ENCODE measurements around the gene EXOC6B.

The EXOC6B gene

DNA sequence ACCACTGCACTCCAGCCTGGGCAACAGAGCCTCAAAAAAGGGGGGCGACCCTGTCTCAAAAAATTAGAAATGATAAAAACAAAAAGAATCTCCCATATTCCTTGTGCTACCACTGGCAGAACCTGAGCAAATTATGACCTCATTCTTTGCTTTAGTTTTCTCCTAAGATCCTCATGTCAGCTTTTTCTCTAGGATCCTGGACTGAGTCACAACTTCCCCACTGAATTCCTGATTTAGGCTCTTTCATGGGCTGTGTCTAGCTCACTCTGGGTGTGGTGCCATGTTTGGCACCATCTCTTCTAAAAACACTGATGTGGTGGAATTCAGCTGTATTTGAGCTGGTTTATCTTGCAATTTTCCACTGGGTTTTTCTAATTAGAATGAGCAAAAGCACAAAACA, 37.1 kb downstream of the EXOC6B start:
- no peak for DNase-seq

DNA sequence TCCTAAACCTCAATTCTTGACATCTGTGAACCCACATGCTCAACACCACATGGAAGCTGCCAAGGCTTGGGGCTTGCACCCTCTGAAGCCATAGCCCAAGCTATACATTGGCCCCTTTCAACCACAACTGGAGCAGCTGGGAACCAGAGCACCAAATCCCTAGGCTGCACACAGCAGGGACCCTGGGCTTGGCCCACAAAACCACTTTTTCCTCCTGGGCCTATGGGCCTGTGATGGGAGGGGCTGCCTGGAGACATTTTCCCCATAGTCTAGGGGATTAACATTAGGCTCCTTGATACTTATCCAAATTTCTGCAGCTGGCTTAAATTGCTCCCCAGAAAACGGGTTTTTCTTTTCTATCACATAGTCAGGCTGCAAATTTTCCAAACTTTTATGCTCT, 40.3 kb downstream of the EXOC6B start:
- no peak for DNase-seq

GRCh38 chr2:72782520-72782919, 43.3 kb downstream of the EXOC6B start:
- no peak for DNase-seq

GRCh38 chr2:72781480-72781879, 44.4 kb downstream of the EXOC6B start:
- DNase-seq = no peak

DNA sequence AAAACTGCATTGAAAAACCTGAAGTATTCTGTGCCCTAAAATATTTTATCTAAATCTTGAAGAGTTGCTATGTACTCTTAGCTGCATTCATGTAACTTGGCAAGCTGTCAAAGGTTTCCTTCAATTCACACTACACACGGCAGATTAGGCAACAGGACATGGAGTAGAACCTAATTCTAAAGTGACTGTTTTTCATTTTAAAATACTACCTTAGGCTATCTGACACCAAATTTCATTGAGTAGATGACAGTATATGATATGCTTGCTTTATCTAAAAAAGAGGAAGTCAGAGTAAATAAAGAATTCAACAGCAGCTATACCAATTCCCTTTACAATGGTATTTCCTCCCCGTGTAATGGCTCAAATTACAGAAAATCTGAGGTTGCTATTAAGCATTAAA, 45.4 kb downstream of the EXOC6B start:
- no peak for DNase-seq

DNA sequence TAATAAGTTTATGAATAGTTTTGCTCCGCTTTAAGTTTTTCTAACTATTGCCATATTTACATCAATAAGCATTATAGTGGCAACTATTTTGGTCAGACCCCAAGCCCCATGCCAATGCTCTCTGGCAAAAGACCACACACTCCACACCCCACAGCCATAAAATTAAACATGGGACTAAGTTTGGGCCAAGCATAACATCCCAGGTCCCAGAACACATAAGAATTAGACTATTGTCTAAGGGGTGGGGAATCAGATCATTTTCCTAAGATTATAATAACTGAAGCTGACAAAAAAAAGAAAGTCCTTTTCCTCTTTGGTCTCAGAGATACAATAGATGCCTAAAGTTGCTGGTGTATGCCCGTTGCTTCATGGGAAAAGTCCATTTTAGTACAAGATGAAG, 46.3 kb downstream of the EXOC6B start:
- DNase-seq = no peak

GRCh38 chr2:72778410-72778809, 47.4 kb downstream of the EXOC6B start:
- no peak for DNase-seq

DNA sequence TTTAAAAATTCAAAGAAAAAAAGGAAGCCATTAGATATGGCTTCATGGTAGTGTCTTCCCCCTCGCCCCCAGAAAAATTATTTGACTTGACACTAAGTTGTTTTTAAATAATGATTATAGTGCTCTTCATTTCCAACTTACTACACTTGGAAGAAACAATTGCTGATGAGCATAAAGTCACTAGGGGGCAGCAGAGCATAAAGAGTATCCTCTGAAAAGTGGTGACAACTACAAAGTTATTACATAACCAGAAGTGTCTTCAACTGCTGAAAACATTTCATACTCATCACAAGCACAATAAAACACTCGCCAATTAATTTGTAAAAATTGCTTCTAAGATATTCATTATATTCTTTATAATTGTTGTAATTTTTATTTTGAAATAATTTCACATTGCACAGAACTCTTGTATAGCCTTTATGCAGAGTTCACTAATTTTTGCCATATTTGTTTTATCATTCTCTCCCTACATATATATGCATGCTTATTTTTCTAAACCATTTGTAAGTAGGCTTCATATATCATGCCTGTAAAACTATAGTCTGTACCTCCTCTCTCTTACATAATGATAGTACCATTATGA, 54.9 kb downstream of the EXOC6B start:
- DNase-seq = no peak

GRCh38 chr2:72765997-72766609, 59.7 kb downstream of the EXOC6B start:
- no peak for DNase-seq

DNA sequence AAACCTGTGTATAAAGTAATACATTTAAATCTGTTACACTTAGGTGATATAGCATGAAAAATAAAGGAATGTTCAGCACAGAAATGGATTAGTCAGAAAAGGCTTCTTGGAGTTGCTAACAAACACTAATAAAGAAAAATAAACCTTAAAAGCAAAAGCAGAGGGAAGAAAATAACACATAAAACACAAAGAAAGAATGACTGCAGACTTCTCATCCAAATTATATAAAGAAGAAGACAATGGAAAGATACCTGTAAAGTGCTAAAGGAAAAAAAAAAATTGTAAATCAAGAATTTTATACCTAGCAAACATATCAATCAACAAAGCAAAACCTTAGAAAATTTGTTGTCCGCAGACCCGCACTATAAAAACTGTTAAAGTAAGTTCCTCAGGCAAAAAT, 63.6 kb downstream of the EXOC6B start:
- no peak for DNase-seq

- no peak for DNase-seq
Observed at GRCh38 chr2:72759755-72760154, 66.1 kb downstream of the EXOC6B start.

GRCh38 chr2:72757177-72757775, 68.6 kb downstream of the EXOC6B start:
- DNase-seq = no peak

DNA sequence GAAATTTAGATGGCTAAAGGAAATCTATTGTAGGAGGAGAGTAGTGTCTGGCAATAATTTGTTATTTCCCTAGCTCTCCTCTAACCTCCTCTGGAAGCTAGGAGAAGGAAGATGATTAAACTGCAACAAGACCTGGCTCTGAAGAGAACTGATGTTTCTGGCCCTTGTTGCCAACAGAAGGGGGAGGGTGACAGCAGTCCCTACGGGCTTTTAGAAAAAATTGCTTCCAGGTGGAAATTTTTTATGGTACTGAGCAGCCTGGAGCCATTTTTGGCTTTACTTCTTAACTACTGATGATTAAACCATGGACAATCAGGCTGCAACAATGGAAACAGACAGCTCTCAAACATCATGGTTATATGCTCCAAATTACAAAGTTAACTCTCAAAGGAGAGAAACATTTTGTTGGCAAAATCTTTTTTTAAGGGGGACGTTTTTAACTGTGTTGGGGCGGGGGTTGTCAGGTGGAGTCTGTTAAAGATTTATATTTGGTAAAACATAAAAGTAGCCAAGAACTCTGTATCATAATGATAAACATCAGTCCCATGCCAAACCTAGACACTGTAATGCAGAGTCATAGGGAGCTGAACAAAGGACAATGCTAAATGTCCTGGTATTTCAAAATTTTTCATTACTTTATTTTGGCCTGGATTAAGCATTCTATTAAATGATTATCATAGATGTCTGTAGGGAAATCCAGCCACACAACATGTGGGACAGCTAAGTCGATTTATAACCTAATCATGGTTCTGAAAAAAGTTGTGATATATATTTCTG, 70.0 kb downstream of the EXOC6B start:
- no peak for DNase-seq

DNA sequence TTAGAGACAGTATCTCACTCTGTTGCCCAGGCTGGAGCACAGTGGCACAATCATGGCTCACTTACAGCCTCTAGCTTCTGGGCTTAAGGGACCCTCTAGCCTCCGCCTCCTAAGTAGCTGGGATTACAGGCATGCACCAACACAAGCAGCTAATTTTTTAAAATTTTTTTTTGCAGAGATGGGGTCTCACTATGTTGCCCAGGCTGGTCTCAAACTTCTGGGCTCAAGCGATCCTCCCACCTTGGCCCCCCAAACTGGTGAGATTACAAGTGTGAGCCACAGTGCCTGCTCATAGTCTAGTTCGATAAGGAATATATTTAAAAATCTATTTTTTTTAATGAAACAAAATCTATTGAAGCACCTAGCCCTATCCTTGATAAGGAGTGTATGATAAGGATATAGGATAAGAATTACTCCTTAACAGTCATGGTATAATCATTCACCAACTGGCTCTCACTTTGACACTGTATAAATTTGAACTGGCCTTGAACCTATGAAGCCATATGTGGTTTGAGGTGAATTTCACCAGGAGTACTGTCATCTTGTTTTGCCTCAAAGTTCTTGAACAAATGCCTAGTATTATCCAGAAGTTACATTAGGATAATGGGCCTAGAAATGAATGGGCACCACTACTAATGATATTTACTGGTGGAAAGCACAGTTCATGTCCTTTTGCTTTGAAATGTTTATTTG, 71.1 kb downstream of the EXOC6B start:
- DNase-seq = no peak

DNA sequence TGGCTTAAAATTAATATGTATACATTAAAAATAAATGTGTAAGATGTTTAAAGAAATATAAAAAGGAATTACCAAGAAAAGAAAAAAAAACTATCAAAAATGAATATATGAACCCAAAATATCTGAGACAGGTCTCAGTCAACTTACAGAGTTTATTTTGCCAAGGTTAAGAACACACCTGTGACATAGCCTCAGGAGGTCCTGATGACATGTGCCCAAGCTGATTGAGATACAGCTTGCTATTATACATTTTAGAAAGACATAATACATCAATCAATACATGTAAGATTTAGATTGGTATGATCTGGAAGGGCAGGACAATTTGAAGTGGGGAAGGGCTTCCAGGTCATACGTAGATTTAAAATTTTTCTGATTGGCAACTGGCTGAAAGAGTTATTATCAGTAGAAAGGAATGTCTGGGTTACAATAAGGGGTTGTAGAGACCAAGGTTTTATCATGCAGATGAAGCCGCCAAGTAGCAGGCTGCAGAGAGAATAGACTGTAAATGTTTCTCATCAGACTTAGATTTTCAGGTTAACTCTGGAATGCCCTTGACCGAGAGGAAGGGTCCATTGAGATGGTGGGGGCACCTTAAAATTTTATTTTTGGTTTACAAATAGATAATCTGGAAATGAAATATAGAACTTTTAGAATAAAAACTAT, 74.7 kb downstream of the EXOC6B start:
- DNase-seq = no peak

DNA sequence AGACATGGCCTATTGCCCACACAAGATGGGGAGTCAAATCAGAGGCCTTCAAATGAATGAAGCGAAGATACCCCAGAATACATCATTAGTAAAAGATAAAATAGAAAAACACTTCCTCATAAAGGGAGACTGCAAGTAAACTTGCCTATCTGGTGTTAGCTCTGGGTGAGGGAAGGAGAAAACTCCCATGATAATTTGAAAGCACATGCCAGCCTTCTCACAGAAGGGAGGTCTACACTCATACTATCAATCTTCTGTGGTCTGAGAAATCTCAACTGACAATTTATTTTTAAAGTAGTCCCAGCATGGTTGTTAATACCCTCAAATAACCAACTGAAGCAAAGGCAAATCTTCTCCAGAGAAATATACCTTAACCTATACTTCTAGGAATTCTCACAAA, 75.4 kb downstream of the EXOC6B start:
- DNase-seq = no peak

DNA sequence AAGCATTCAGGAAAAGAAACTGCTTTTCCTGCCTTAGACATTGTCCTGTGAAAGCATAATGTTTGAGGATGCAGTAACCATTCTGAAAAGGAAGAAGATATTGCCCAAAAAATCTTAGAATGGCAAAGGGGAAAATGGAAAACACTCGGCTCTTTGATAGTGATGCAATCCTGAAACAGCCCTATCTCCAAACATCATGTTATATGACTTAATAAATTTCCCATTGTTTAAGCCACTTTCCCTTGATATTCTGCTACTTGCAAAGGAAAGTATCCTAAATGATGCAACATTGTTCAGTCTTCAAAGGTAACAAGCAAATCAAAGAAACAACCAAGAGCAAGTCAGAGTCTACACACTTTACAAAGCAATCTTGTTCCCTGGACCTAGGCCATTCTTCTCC, 78.5 kb downstream of the EXOC6B start:
- DNase-seq = no peak

- DNase-seq = no peak
Observed at GRCh38 chr2:72745679-72746368, 80.0 kb downstream of the EXOC6B start.

- DNase-seq = no peak
Observed at GRCh38 chr2:72744049-72744448, 81.8 kb downstream of the EXOC6B start.

- no peak for DNase-seq
Observed at GRCh38 chr2:72743481-72743880, 82.4 kb downstream of the EXOC6B start.

- no peak for DNase-seq
Observed at GRCh38 chr2:72738096-72738495, 87.7 kb downstream of the EXOC6B start.

GRCh38 chr2:72734432-72734831, 91.4 kb downstream of the EXOC6B start:
- DNase-seq = no peak
